COR-L47 (cell line): ENCODE results near the gene KDM3B.
"Not testable (repeated sequence)": the region's sequence is repeated elsewhere in the genome, so short reads cannot be mapped to it uniquely, and the experiment has no call there.

ENCODE experiments used
- DNase-seq: peaks from one replicate; lab custom pipeline; 2025; lab: John Stamatoyannopoulos, UW

The KDM3B gene

GRCh38 chr5:138351056-138351455 lies 1.4 kb upstream of the KDM3B start:
- no peak for DNase-seq

GRCh38 chr5:138351517-138351916 lies 968 bp upstream of the KDM3B start:
- no peak for DNase-seq

- DNase-seq = no peak
Measured at GRCh38 chr5:138352722-138353559, 456 bp downstream of the KDM3B start.

GRCh38 chr5:138353560-138354080 lies 1.1 kb downstream of the KDM3B start:
- DNase-seq = no peak

- DNase-seq = no peak
Measured at GRCh38 chr5:138354387-138354786, 1.9 kb downstream of the KDM3B start.

- DNase-seq = no peak
Measured at GRCh38 chr5:138354926-138355378, 2.5 kb downstream of the KDM3B start.

- no peak for DNase-seq
Measured at GRCh38 chr5:138359621-138360020, 7.1 kb downstream of the KDM3B start.

- no peak for DNase-seq
Measured at GRCh38 chr5:138360941-138361452, 8.5 kb downstream of the KDM3B start.

GRCh38 chr5:138364576-138364975 lies 12.1 kb downstream of the KDM3B start:
- no peak for DNase-seq

- no peak for DNase-seq
Measured at GRCh38 chr5:138366632-138367382, 14.3 kb downstream of the KDM3B start.

GRCh38 chr5:138369261-138369660 lies 16.8 kb downstream of the KDM3B start:
- DNase-seq = no peak

GRCh38 chr5:138369706-138370105 lies 17.2 kb downstream of the KDM3B start:
- no peak for DNase-seq

GRCh38 chr5:138370537-138370936 lies 18.1 kb downstream of the KDM3B start:
- no peak for DNase-seq

- no peak for DNase-seq
Measured at GRCh38 chr5:138371454-138371853, 19.0 kb downstream of the KDM3B start.

GRCh38 chr5:138372225-138372624 lies 19.7 kb downstream of the KDM3B start:
- DNase-seq = no peak

- DNase-seq = no peak
Measured at GRCh38 chr5:138372653-138373052, 20.2 kb downstream of the KDM3B start.

GRCh38 chr5:138382347-138382746 lies 29.9 kb downstream of the KDM3B start:
- no peak for DNase-seq

GRCh38 chr5:138385660-138386059 lies 33.2 kb downstream of the KDM3B start:
- no peak for DNase-seq

GRCh38 chr5:138386290-138386689 lies 33.8 kb downstream of the KDM3B start:
- no peak for DNase-seq

GRCh38 chr5:138389332-138389731 lies 36.8 kb downstream of the KDM3B start:
- DNase-seq = no peak

- not testable (repeated sequence) for DNase-seq
Measured at GRCh38 chr5:138389911-138390310, 37.4 kb downstream of the KDM3B start.

GRCh38 chr5:138391859-138392386 lies 39.4 kb downstream of the KDM3B start:
- no peak for DNase-seq
